ENCODE data around the gene RNPS1. TPM values are rescaled to one million over a fixed set of nuclear protein-coding genes. Genes with fewer than 3 reads are reported as not detected.

Gene RNPS1
- polyA plus RNA-seq, 1 donor from 2014 or later = 180 TPM

GRCh38 chr16:2238150-2238837 is 29.6 kb downstream of the RNPS1 start:
- Histone ChIP-seq H3K79me2 (replicated peaks; ENCODE audit: insufficient read depth, low read length) (no peaks in the 10 kb centered on the region), H3K9me2 (ENCODE audit: insufficient read depth, low read length) (no peaks in the 10 kb centered on the region), H3K27ac (ENCODE audit: low read length) (no peak overlapping the region), H3K4me2 (ENCODE audit: low read length) (no peak overlapping the region), H3K9me3 (ENCODE audit: low read length) (no peaks in the 10 kb centered on the region), H3K9ac (ENCODE audit: low read length) (no peak overlapping the region), H4K20me1 (ENCODE audit: insufficient read depth) (no peaks in the 10 kb centered on the region), H3K36me3 (ENCODE audit: insufficient read depth, low read length) (no peaks in the 10 kb centered on the region), H3K4me3 (ENCODE audit: low read length) (no peak overlapping the region), H2AFZ (ENCODE audit: low read depth, low read length) (no peak overlapping the region), H3F3A (ENCODE audit: insufficient read depth, low read length, poor library complexity, severe bottlenecking) (no peaks in the 10 kb centered on the region), H3K27me3 (ENCODE audit: insufficient read depth, low read depth, low read length) (peaks cover 15% of the 10 kb centered on the region)
- TF ChIP-seq SMC3 (conservative IDR thresholded peaks at IDR 0.05; ENCODE audit: poor library complexity) (no peak), TAF1 (IDR thresholded peaks at IDR 0.05; ENCODE audit: low read depth) (no peak), REST (IDR thresholded peaks at IDR 0.05; ENCODE audit: borderline replicate concordance) (no peak), POLR2AphosphoS5 (IDR thresholded peaks at IDR 0.05) (no peak), MXI1 (conservative IDR thresholded peaks at IDR 0.05; ENCODE audit: poor library complexity, severe bottlenecking) (no peak), EP300 (conservative IDR thresholded peaks at IDR 0.05; ENCODE audit: poor library complexity, severe bottlenecking) (no peak), EZH2 (IDR thresholded peaks at IDR 0.05; ENCODE audit: borderline replicate concordance, insufficient read depth, low read length, poor library complexity, severe bottlenecking) (no peak), CTCF (IDR thresholded peaks at IDR 0.05; ENCODE audit: poor library complexity, severe bottlenecking) (no peak), RAD21 (conservative IDR thresholded peaks at IDR 0.05) (no peak)

GRCh38 chr16:2237493-2238149 is 30.3 kb downstream of the RNPS1 start:
- Histone ChIP-seq H2AFZ (ENCODE audit: low read depth, low read length) (no peak overlapping the region), H3K36me3 (ENCODE audit: insufficient read depth, low read length) (no peaks in the 10 kb centered on the region), H3K79me2 (replicated peaks; ENCODE audit: insufficient read depth, low read length) (no peaks in the 10 kb centered on the region), H3K27me3 (ENCODE audit: insufficient read depth, low read depth, low read length) (peaks cover 15% of the 10 kb centered on the region), H3K27ac (ENCODE audit: low read length) (no peak overlapping the region), H3K9me3 (ENCODE audit: low read length) (no peaks in the 10 kb centered on the region), H3F3A (ENCODE audit: insufficient read depth, low read length, poor library complexity, severe bottlenecking) (no peaks in the 10 kb centered on the region), H3K4me2 (ENCODE audit: low read length) (no peak overlapping the region), H4K20me1 (ENCODE audit: insufficient read depth) (no peaks in the 10 kb centered on the region), H3K9ac (ENCODE audit: low read length) (no peak overlapping the region), H3K4me3 (ENCODE audit: low read length) (no peak overlapping the region), H3K9me2 (ENCODE audit: insufficient read depth, low read length) (no peaks in the 10 kb centered on the region)
- TF ChIP-seq CTCF (IDR thresholded peaks at IDR 0.05; ENCODE audit: poor library complexity, severe bottlenecking) = no peak
- no peak for TF ChIP-seq TAF1 (IDR thresholded peaks at IDR 0.05; ENCODE audit: low read depth)
- no peak for TF ChIP-seq RAD21 (conservative IDR thresholded peaks at IDR 0.05)
- TF ChIP-seq EZH2 (IDR thresholded peaks at IDR 0.05; ENCODE audit: borderline replicate concordance, insufficient read depth, low read length, poor library complexity, severe bottlenecking) = no peak
- TF ChIP-seq REST (IDR thresholded peaks at IDR 0.05; ENCODE audit: borderline replicate concordance) = no peak
- no peak for TF ChIP-seq SMC3 (conservative IDR thresholded peaks at IDR 0.05; ENCODE audit: poor library complexity)
- TF ChIP-seq POLR2AphosphoS5 (IDR thresholded peaks at IDR 0.05) = no peak
- no peak for TF ChIP-seq EP300 (conservative IDR thresholded peaks at IDR 0.05; ENCODE audit: poor library complexity, severe bottlenecking)
- TF ChIP-seq MXI1 (conservative IDR thresholded peaks at IDR 0.05; ENCODE audit: poor library complexity, severe bottlenecking) = no peak
